Raji (cell line): ENCODE data around the gene MAPK8IP1.
A peak's percentile ranks its signal among the peaks of the same experiment; 100 is the strongest.

ENCODE experiments used
- POLR2A ChIP-seq: IDR thresholded peaks from 2 replicates; pipeline ENCODE4 v1.6.1; 2011; ENCODE audit warnings: low read depth, low read length, control low read depth; ENCODE audit not compliant: insufficient read depth

The MAPK8IP1 gene

DNA sequence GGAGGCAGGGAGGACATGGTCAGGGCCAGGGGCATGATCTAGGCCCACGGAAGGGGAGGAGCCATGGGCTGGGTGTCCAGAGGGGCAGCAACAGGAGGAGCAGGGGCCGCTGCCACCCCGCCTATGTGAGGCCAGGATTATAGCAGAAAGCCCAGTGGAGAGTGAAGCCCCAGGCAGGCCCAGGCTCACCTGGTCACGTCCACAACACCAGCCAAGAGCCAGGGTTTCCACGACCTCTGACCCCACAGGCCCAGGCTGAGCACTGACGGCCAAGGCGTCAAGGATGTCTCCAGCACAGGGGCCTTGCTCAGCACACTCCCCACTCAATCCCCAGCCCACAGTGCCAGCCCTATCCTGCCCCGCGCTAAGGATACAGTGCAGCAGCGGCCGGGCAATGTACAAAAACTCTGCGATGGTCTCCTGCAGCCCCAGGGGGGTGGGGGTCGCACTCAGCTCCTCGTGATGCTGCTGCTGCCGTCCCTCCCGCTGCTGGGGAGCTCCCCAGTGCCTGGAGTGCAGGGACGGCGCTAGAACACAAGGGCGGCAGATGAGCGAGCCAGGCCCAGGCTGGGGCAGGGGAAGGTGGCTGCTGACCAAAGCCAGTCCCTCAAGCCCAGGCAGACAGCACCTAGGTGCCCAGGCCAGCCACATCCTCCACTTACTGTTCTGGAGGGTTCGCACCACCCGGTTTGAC, 28.6 kb downstream of the MAPK8IP1 start:
- no peak for TF ChIP-seq POLR2A

GRCh38 chr11:45915446-45915845, 30.0 kb downstream of the MAPK8IP1 start:
- no peak for TF ChIP-seq POLR2A

DNA sequence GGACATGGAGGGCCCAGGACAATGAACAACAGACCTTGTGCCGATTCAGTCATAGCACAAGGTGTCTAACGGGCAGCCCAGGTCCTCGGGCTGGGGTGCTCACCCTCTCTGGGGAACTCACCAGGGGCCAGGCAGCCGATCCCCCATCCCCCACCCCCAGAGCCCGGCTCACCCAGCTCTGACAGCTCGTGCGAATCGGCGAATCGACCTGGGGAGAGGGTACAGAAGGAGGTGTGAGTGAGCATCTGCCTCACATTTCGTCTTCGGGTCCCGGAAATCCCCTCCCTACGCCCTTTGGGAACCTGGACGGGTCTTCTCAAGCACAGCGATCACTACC, 31.8 kb downstream of the MAPK8IP1 start:
- TF ChIP-seq POLR2A: no peak

DNA sequence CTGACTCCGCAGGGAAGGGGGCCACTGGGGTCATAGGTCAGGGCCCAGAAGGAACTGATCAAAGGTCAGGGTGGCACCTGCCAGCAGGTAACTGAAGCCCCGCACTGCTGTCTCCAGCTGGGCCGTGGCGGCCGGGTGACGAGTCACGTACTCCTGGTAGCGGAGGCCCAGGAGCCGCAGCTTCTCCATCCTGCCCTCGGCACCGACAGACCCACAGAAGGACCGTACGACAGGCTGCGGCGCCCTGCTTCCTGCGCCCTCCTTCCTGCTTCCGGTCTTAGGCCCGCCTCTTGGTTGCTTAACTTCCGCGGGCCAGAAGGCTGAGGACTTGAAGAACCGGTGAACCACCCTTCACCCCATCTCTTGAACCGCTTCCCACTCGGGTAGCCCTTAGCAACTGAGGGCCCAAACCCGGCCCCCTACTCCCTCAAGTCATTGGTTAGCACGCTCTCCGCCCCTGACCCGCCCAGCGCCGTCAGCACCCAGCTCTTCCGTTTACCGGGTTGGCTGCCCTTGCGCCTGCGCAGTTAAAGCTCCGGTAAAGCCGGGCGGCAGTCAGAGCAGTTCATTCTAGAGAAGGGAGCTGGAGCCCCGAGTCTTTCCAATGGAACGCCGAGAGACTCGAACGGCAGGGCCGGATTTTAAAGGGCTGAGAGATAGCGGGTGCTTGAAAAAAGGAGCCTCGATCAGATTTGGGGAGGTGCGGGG, 32.3 kb downstream of the MAPK8IP1 start, which contains the start of gene PEX16:
Gene PEX16, minus strand, starts transcription at position 255 of the 708 bp plus-strand sequence. Its CDS starts 66 bp downstream, at position 189.
- peak; percentile 93 for TF ChIP-seq POLR2A

DNA sequence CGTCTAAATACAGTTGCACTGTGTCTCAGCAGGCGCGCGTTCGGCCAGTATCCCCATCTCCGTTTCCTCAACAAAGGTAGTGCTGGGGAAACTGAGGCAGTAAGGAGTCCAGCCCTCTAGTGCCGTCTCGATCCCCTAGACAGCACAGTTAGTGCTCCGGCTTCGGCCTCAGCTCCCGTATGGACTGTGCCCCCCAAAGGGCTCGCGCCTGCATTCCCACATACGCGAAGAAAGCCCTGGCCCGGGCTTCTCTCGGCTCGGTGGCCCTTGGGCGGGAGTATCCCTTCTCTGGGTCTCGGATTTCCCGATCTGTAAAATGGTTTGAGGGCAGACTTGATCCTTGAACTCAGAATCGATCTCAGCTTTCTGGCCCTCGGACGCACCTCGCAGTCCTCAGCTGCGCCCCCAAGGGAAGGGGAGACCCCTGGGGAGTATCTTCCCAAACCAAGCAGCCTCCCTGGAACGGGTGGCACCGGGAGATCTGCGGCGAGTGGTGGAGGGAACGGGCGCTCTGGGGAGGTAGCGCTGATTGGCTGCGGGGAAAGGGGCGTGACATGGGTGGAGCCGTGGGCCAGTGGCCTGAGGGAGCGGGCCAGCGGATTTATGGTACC, 33.0 kb downstream of the MAPK8IP1 start:
- TF ChIP-seq POLR2A: peak; percentile 73

DNA sequence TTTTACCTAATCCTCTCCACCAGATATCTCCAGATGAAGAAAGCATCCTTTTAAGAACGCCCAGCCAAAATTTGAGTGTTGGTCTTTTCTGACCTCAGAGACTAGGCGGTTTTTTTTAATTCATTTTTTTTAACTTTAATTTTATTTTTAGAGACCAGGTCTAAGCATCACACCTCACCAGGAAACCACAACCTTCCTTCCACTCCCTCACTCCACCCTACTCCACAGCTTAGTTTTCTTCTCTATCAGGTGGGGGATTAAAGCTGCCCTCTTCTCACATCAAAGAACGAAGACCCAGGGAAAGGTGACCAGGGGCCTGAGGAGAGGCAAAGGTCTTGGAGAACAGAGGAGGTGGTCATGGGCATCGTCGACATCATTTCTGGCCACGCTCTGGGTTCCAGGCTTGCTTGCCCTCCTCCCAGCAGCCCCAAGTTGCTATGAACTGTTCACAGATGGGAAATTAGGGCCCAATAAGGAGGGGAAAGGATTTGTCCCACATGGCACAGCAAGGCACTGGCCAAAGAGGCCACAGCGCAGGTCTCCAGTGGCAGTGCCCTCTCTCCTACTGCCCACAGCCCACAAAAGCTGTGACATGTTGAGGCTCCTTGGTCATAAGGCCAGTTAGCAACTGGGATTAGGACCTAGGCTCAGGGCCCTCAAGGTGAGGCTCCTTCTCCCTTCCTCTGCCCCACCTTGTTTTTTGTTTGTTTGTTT, 33.7 kb downstream of the MAPK8IP1 start:
- TF ChIP-seq POLR2A: no peak

- TF ChIP-seq POLR2A: no peak
Measured at GRCh38 chr11:45919806-45920530, 34.5 kb downstream of the MAPK8IP1 start.

DNA sequence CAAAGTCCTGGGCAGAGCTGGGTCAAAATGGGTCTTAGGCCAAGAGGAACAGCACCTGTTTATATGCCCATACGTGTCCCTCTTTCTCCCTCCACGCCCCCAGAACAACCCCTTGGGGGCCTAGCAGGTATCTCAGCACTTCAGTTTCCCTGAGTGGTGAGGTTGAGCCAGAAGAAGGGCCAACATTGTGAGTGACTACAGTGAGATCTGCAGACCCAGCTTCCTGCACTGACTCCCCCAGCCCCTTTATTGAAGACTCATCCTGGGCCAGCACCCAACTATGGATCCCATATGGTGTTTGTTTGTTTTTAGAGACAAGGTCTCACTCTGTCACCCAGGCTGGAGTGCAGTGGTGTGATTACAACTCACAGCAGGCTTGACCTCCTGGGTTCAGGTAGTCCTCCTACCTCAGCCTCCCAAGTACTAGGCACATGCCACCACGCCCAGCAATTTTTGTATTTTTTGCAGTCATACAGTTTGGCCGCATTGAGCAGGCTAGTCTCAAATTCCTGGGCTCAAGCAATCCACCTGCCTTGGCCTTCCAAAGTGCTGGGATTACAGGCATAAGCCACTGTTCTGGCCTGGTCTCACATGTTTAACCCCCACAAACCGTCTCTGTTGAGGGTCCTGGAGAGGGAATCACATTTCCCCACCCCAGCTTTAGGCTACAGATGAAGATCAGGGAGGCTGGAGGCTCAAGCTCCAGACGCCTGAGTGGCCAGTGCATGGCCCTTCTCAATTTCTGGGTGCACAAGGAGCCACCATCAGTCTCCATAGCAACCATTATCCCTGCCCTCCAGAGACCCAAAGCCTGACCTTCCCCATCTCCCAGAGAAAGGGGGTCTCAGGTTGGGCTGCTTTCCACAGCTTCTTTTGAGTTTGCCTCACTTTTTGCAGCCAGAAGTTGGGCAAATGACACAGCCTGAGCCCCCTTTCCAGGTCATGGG, 35.4 kb downstream of the MAPK8IP1 start:
- TF ChIP-seq POLR2A: no peak

GRCh38 chr11:45921561-45922424, 36.3 kb downstream of the MAPK8IP1 start:
- TF ChIP-seq POLR2A: no peak

GRCh38 chr11:45922425-45923082, 37.1 kb downstream of the MAPK8IP1 start, which contains the start of gene LARGE2:
TSS of gene LARGE2 (plus strand) at chr11:45922656. CDS start at chr11:45922883, 227 bp downstream.
- no peak for TF ChIP-seq POLR2A

DNA sequence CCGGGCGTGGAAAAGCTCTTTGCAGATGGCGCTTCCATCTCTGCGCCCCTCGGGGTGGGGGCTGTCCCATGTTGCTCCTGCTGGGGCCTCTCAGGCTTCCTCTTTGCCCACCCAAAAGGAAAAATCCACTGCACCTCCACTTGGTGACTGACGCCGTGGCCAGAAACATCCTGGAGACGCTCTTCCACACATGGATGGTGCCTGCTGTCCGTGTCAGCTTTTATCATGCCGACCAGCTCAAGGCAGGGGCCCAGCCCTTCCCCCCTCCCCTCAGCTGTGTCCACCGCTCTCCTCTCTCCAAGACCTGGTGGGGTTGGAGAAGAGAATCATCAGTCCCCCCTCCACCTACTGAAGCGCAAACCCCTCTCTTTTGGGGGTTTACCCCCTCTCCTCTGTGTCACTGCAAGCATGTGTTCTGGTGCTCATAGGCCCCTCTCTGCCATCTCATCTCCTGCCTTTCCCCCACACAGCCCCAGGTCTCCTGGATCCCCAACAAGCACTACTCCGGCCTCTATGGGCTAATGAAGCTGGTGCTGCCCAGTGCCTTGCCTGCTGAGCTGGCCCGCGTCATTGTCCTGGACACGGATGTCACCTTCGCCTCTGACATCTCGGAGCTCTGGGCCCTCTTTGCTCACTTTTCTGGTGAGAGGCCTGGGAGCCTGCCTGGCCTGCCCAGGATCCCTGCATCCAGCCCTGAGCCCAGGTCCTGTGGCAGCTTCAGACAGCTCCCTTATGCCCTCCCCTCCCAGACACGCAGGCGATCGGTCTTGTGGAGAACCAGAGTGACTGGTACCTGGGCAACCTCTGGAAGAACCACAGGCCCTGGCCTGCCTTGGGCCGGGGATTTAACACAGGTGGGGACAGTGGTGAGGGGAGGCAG, 38.8 kb downstream of the MAPK8IP1 start:
- no peak for TF ChIP-seq POLR2A
